ENCODE results near the gene SULT2B1. TPM values are rescaled to one million over a fixed set of nuclear protein-coding genes. Genes with fewer than 3 reads are reported as not detected.

SULT2B1 gene
- total and polyA plus RNA-seq, 2 donors (not counting 1 experiment from before 2014, with no cell fraction given): 0.10 to 0.33 TPM

GRCh38 chr19:48632692-48633147 lies 80.7 kb downstream of the SULT2B1 start:
- no peaks in the 10 kb centered on the region for H3K9me3 ChIP-seq (ENCODE audit: control insufficient read depth, insufficient read depth, low read depth, low read length)
- TF ChIP-seq CTCF (conservative IDR thresholded peaks at IDR 0.05 in 1 of 2, IDR thresholded peaks at IDR 0.05 in 1 of 2; ENCODE audit: low read depth in 1 of 2, low read length in 2 of 2): no peak
- no peak for TF ChIP-seq EZH2 (IDR thresholded peaks at IDR 0.05; ENCODE audit: low read length, missing control alignments)
- H3K9ac ChIP-seq (ENCODE audit: insufficient read depth, low read length): no peak overlapping the region
- H3K4me1 ChIP-seq (ENCODE audit: control insufficient read depth, extremely low read depth, insufficient read depth, low read length): peaks cover 40% of the 10 kb centered on the region
- no peak overlapping the region for H2AFZ ChIP-seq (ENCODE audit: low read length)
- H3K27ac ChIP-seq (ENCODE audit: insufficient read depth, low read length): peak overlapping the region; percentile 43
- H3K27me3 ChIP-seq (ENCODE audit: control insufficient read depth, insufficient read depth, low read length): no peaks in the 10 kb centered on the region
- H3K4me3 ChIP-seq (replicated peaks in 1 of 4; ENCODE audit: control extremely low read depth in 1 of 4, insufficient read depth in 1 of 4, low read depth in 3 of 4, low read length in 4 of 4): peak overlapping the region in 1 of 4 experiments; percentile 4
- no peaks in the 10 kb centered on the region for H3K79me2 ChIP-seq (ENCODE audit: control insufficient read depth, insufficient read depth, low read length)
- DNase-seq (ENCODE audit: low read depth in 2 of 2): peak in 1 of 2 donors; percentile 51
- H3K4me2 ChIP-seq (ENCODE audit: extremely low read depth, insufficient read depth, low read length): peak overlapping the region; percentile 13
- no peaks in the 10 kb centered on the region for H4K20me1 ChIP-seq (ENCODE audit: control insufficient read depth, extremely low read depth, insufficient read depth, low read length)
- H3K36me3 ChIP-seq (ENCODE audit: control insufficient read depth, insufficient read depth, low read length): peaks cover 2% of the 10 kb centered on the region

GRCh38 chr19:48633148-48634035 lies 81.4 kb downstream of the SULT2B1 start:
- Histone ChIP-seq H2AFZ (ENCODE audit: low read length) (no peak overlapping the region), H3K79me2 (ENCODE audit: control insufficient read depth, insufficient read depth, low read length) (no peaks in the 10 kb centered on the region), H3K4me1 (ENCODE audit: control insufficient read depth, extremely low read depth, insufficient read depth, low read length) (peaks cover 41% of the 10 kb centered on the region), H3K27me3 (ENCODE audit: control insufficient read depth, insufficient read depth, low read length) (no peaks in the 10 kb centered on the region), H3K9me3 (ENCODE audit: control insufficient read depth, insufficient read depth, low read depth, low read length) (no peaks in the 10 kb centered on the region), H3K4me3 (replicated peaks in 1 of 4; ENCODE audit: control extremely low read depth in 1 of 4, insufficient read depth in 1 of 4, low read depth in 3 of 4, low read length in 4 of 4) (peak overlapping the region in 2 of 4 experiments; percentile 37 to 46), H3K9ac (ENCODE audit: insufficient read depth, low read length) (no peak overlapping the region), H3K4me2 (ENCODE audit: extremely low read depth, insufficient read depth, low read length) (peak overlapping the region; percentile 99), H4K20me1 (ENCODE audit: control insufficient read depth, extremely low read depth, insufficient read depth, low read length) (no peaks in the 10 kb centered on the region), H3K36me3 (ENCODE audit: control insufficient read depth, insufficient read depth, low read length) (peaks cover 2% of the 10 kb centered on the region), H3K27ac (ENCODE audit: insufficient read depth, low read length) (peak overlapping the region; percentile 77)
- TF ChIP-seq EZH2 (IDR thresholded peaks at IDR 0.05; ENCODE audit: low read length, missing control alignments) (no peak), CTCF (conservative IDR thresholded peaks at IDR 0.05 in 1 of 2, IDR thresholded peaks at IDR 0.05 in 1 of 2; ENCODE audit: low read depth in 1 of 2, low read length in 2 of 2) (no peak)
- DNase-seq (ENCODE audit: low read depth in 2 of 2): no peak

- Histone ChIP-seq H4K20me1 (ENCODE audit: control insufficient read depth, extremely low read depth, insufficient read depth, low read length) (no peaks in the 10 kb centered on the region), H3K36me3 (ENCODE audit: control insufficient read depth, insufficient read depth, low read length) (peaks cover 2% of the 10 kb centered on the region), H3K79me2 (ENCODE audit: control insufficient read depth, insufficient read depth, low read length) (no peaks in the 10 kb centered on the region), H3K27ac (ENCODE audit: insufficient read depth, low read length) (peak overlapping the region; percentile 77), H3K27me3 (ENCODE audit: control insufficient read depth, insufficient read depth, low read length) (no peaks in the 10 kb centered on the region), H3K9ac (ENCODE audit: insufficient read depth, low read length) (peak overlapping the region; percentile 53), H3K4me3 (replicated peaks in 1 of 4; ENCODE audit: control extremely low read depth in 1 of 4, insufficient read depth in 1 of 4, low read depth in 3 of 4, low read length in 4 of 4) (peak overlapping the region; percentile 20 to 46 (median 34)), H3K9me3 (ENCODE audit: control insufficient read depth, insufficient read depth, low read depth, low read length) (no peaks in the 10 kb centered on the region), H3K4me2 (ENCODE audit: extremely low read depth, insufficient read depth, low read length) (peak overlapping the region; percentile 99), H3K4me1 (ENCODE audit: control insufficient read depth, extremely low read depth, insufficient read depth, low read length) (peaks cover 43% of the 10 kb centered on the region), H2AFZ (ENCODE audit: low read length) (peak overlapping the region; percentile 80)
- TF ChIP-seq CTCF (conservative IDR thresholded peaks at IDR 0.05 in 1 of 2, IDR thresholded peaks at IDR 0.05 in 1 of 2; ENCODE audit: low read depth in 1 of 2, low read length in 2 of 2) (no peak), EZH2 (IDR thresholded peaks at IDR 0.05; ENCODE audit: low read length, missing control alignments) (no peak)
- DNase-seq (ENCODE audit: low read depth in 2 of 2): no peak
Measured at GRCh38 chr19:48634036-48634342, 82.0 kb downstream of the SULT2B1 start.

Data from fibroblast of lung (primary cell).